ENCODE data around the gene PHF14.

- TF ChIP-seq POLR2A (IDR thresholded peaks at IDR 0.05; ENCODE audit: low read depth, low read length) (peak; percentile 99), POLR2AphosphoS5 (IDR thresholded peaks at IDR 0.05; ENCODE audit: low read depth, low read length) (peak; percentile 99)
These were observed 33.6 kb upstream of the PHF14 start for GRCh38 chr7:10939911-10940703.

All from GM12892 (cell line).